Liver (tissue), 1 donor: ENCODE results near the gene NCKIPSD.

Experiments
- TAF1 ChIP-seq: conservative IDR thresholded peaks from 2 replicates; pipeline ENCODE4 v1.6.1; 2016; ENCODE audit warnings: antibody characterized with exemption, mild to moderate bottlenecking
- TF ChIP-seq, protein P1 (sequence below): IDR thresholded peaks from 2 replicates; pipeline ENCODE4 v1.6.1; 2016; ENCODE audit warnings: antibody characterized with exemption
- donor health status: healthy.

- no peak for TF ChIP-seq TAF1
- TF ChIP-seq, protein P1, sequence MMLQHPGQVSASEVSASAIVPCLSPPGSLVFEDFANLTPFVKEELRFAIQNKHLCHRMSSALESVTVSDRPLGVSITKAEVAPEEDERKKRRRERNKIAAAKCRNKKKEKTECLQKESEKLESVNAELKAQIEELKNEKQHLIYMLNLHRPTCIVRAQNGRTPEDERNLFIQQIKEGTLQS = no peak
Observed at GRCh38 chr3:48655063-48655462, 30.7 kb downstream of the NCKIPSD start.
